ENCODE measurements around the gene ZNF775.

Gene ZNF775

GRCh38 chr7:150415161-150416153 is 36.3 kb downstream of the ZNF775 start:
- DNase-seq = no peak

GRCh38 chr7:150417239-150417638 is 38.1 kb downstream of the ZNF775 start:
- no peak for DNase-seq

- DNase-seq = no peak
Observed at GRCh38 chr7:150417863-150418262, 38.7 kb downstream of the ZNF775 start.

- peak in 1 of 2 experiments; percentile 21 for DNase-seq
Observed at GRCh38 chr7:150420242-150420641, 41.1 kb downstream of the ZNF775 start.

- peak; percentile 38 to 93 for DNase-seq
Observed at GRCh38 chr7:150420987-150421674, 42.0 kb downstream of the ZNF775 start.

- DNase-seq = no peak
Observed at GRCh38 chr7:150421831-150422230, 42.7 kb downstream of the ZNF775 start.

- no peak for DNase-seq
Observed at GRCh38 chr7:150425670-150426069, 46.5 kb downstream of the ZNF775 start.

- no peak for DNase-seq
Observed at GRCh38 chr7:150428671-150429451, 49.7 kb downstream of the ZNF775 start.

GRCh38 chr7:150429699-150430098 is 50.6 kb downstream of the ZNF775 start:
- DNase-seq = no peak

- no peak for DNase-seq
Observed at GRCh38 chr7:150430465-150431085, 51.4 kb downstream of the ZNF775 start.

GRCh38 chr7:150431839-150432658 is 52.9 kb downstream of the ZNF775 start:
- no peak for DNase-seq

GRCh38 chr7:150432915-150433892 is 54.1 kb downstream of the ZNF775 start:
- no peak for DNase-seq

GRCh38 chr7:150434240-150434639 is 55.1 kb downstream of the ZNF775 start:
- DNase-seq = no peak

- DNase-seq = no peak
Observed at GRCh38 chr7:150435047-150435389, 55.9 kb downstream of the ZNF775 start.

- DNase-seq = no peak
Observed at GRCh38 chr7:150435390-150436073, 56.4 kb downstream of the ZNF775 start.

GRCh38 chr7:150439967-150440366 is 60.8 kb downstream of the ZNF775 start:
- DNase-seq = no peak

- DNase-seq = no peak
Observed at GRCh38 chr7:150441524-150441923, 62.4 kb downstream of the ZNF775 start.

- no peak for DNase-seq
Observed at GRCh38 chr7:150442811-150443210, 63.7 kb downstream of the ZNF775 start.

- DNase-seq = no peak
Observed at GRCh38 chr7:150443793-150444540, 64.8 kb downstream of the ZNF775 start.

Data from NCI-H526 (cell line).